Measurements from ENCODE around the gene CTXN3. TPM values are rescaled to one million over a fixed set of nuclear protein-coding genes. Genes with fewer than 3 reads are reported as not detected.

CTXN3 gene
- total RNA-seq, 1 donor, result not detected

- TF ChIP-seq CTCF (IDR thresholded peaks at IDR 0.05; ENCODE audit: insufficient read depth, low read depth, low read length), result no peak
- H3K4me3 ChIP-seq (ENCODE audit: low read depth, low read length), result no peak overlapping the region
- DNase-seq (ENCODE audit: low read depth), result peak; percentile 55
Observed at GRCh38 chr5:127700237-127700766, 51.4 kb downstream of the CTXN3 start.

- DNase-seq (ENCODE audit: low read depth), result no peak
- no peak for TF ChIP-seq CTCF (IDR thresholded peaks at IDR 0.05; ENCODE audit: insufficient read depth, low read depth, low read length)
- no peak overlapping the region for H3K4me3 ChIP-seq (ENCODE audit: low read depth, low read length)
Observed at GRCh38 chr5:127702434-127702833, 53.6 kb downstream of the CTXN3 start.

- no peak within 1 kb of the TSS for H3K4me3 ChIP-seq (ENCODE audit: low read depth, low read length)
- DNase-seq (ENCODE audit: low read depth), result no peak
- no peak for TF ChIP-seq CTCF (IDR thresholded peaks at IDR 0.05; ENCODE audit: insufficient read depth, low read depth, low read length)
Observed at GRCh38 chr5:127702926-127703561, 54.2 kb downstream of the CTXN3 start, which contains the start of gene CCDC192. CCDC192 (plus strand) TSS chr5:127703391; CDS start chr5:127703446, 55 bp downstream.

GRCh38 chr5:127705120-127705892 lies 56.4 kb downstream of the CTXN3 start:
- DNase-seq (ENCODE audit: low read depth), result peak; percentile 75
- H3K4me3 ChIP-seq (ENCODE audit: low read depth, low read length), result no peak overlapping the region
- no peak for TF ChIP-seq CTCF (IDR thresholded peaks at IDR 0.05; ENCODE audit: insufficient read depth, low read depth, low read length)

GRCh38 chr5:127706691-127707090 lies 57.8 kb downstream of the CTXN3 start:
- no peak overlapping the region for H3K4me3 ChIP-seq (ENCODE audit: low read depth, low read length)
- DNase-seq (ENCODE audit: low read depth), result peak; percentile 23
- TF ChIP-seq CTCF (IDR thresholded peaks at IDR 0.05; ENCODE audit: insufficient read depth, low read depth, low read length), result no peak

GRCh38 chr5:127707209-127707608 lies 58.3 kb downstream of the CTXN3 start:
- DNase-seq (ENCODE audit: low read depth), result peak; percentile 60
- H3K4me3 ChIP-seq (ENCODE audit: low read depth, low read length), result no peak overlapping the region
- no peak for TF ChIP-seq CTCF (IDR thresholded peaks at IDR 0.05; ENCODE audit: insufficient read depth, low read depth, low read length)

Other genes starting within 250 kb of the CTXN3 start
- gene PRRC1, start 131.4 kb upstream of the CTXN3 start, total RNA-seq, result 96.0 and 99.3 TPM in 2 replicates
- gene CCDC192, start 54.3 kb downstream of the CTXN3 start, total RNA-seq, result not detected in 2 replicates